H1 (cell line): ENCODE measurements around the gene C2orf81. TPM values are rescaled to one million over a fixed set of nuclear protein-coding genes. Genes with fewer than 3 reads are reported as not detected.

Experiments
- polyA plus RNA-seq, 7 experiments: library from polyadenylated mRNA; depleted of rRNA in 3 of 7; stranded (reverse) in 5 of 7; unstranded in 2 of 7; fragments of >200 nt in 5 of 7; fragments of 200-250 nt in 2 of 7; gene quantifications; 1 replicate in 5 of 7; 2 replicates in 1 of 7; 4 replicates in 1 of 7; pipeline versions ENCODE4 v1.2.1 to v1.2.3, GENCODE V29; 2011 to 2013; ENCODE audit warnings: missing spikeins in 2 of 7, mixed read lengths in 2 of 7
- total RNA-seq: library from RNA; stranded (reverse); fragmentation: NEBNext Ultra II Directional; extraction: Animal tissue kit (Norgen Biotek cat#: 25700); gene quantifications from 2 replicates; pipeline ENCODE4 v1.2.1, GENCODE V29; 2021
- TF ChIP-seq, protein P1 (sequence below): IDR thresholded peaks from 2 replicates; pipeline ENCODE4 v1.6.1; 2012; ENCODE audit warnings: low read length, inconsistent platforms

Gene C2orf81
- total and polyA plus RNA-seq, 2 of the 8 experiments (the other 6 are each of a cell fraction or from before 2014, with no cell fraction given) = 1.6 to 3.3 TPM

DNA sequence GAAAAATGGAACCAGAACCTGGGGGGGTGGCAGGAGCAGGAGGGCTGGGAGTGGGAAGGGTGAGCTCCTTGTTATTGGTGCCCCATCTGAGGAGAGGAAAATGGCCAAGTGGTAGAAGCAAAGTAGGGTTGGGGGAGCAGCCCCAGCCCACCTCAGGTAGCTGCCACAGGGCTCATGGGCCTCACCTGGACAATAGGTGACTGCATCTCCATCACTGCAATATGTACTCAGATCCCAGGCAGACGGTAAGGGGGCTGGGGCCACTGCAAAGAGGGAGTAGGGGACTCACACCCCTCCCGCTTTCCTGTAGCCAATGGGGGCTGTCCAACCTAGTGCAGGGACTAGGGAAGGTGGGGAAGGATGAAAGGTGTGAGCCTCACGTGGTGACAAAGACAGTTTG is 4.2 kb downstream of the C2orf81 start (continued):
- TF ChIP-seq, protein P1, sequence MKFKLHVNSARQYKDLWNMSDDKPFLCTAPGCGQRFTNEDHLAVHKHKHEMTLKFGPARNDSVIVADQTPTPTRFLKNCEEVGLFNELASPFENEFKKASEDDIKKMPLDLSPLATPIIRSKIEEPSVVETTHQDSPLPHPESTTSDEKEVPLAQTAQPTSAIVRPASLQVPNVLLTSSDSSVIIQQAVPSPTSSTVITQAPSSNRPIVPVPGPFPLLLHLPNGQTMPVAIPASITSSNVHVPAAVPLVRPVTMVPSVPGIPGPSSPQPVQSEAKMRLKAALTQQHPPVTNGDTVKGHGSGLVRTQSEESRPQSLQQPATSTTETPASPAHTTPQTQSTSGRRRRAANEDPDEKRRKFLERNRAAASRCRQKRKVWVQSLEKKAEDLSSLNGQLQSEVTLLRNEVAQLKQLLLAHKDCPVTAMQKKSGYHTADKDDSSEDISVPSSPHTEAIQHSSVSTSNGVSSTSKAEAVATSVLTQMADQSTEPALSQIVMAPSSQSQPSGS = no peak
